GM19395 (cell line): Measurements from ENCODE around the gene IDE.
"Not testable (repeated sequence)": the region's sequence is repeated elsewhere in the genome, so short reads cannot be mapped to it uniquely, and the experiment has no call there.

Source experiments
- ATAC-seq: cut with Tn5 transposase; IDR thresholded peaks from one replicate; pipeline ENCODE4 v1.9.1; 2021; ENCODE audit warnings: mild to moderate bottlenecking, moderate library complexity; ENCODE audit not compliant: unreplicated experiment

The IDE gene

GRCh38 chr10:92420546-92421275 lies 153.2 kb downstream of the IDE start:
- ATAC-seq = no peak

DNA sequence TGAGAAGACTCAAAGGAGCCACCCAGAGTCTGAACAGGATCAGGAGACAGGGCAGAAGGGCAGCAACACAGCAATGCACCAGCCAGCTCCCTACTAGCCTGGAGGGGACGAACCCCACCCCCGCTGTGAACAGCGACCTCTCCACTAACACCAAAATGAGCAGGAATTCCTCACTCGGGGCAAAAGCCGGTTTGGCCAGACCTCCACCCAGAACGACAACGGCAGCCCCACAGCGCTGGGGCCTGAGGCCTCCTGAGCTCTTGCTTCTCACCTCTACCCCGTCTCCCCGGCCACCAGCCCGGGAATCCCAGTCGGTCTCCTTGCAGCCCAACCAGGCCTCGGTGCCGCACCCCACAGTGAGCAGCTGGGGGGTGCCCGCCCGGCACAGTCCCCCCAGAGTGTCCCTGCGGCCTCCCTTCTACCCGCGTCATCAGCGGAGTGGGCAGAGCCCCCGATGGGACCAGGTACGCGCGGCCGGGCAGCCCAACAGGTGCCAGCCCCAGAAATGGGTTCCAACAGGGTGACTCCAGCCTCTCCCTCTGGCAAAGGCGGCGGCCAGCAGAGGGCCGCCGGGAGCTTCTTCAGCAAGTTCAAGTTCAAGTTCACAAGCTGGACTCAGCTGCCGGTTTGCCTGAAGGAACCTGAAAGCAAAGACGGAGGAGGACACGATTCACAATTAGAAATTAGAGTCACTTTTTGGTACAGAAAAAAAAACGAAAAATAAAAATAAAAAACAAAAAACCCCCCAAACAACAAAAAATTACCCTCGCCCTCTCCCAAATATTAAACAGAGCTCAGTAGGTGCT lies 153.9 kb downstream of the IDE start:
- no peak for ATAC-seq

DNA sequence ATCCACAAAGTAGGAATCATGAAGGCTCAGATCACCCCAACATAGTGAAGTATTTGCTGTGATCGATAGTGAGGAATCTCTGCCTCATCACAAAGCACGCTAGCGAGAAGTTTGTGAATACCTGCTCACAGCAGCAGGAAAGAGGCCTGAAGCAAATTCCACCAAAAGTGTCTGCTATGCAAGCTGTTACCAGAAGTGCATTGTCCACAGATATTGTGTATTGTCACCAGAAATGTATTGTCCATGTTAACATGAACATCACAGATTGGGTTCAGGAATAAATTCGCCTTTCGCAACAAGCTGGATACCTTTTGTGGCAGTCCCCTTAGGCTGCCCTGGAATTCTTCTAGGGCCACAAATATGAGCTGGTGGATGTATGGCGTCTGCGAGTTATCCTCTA lies 155.0 kb downstream of the IDE start:
- ATAC-seq = no peak

DNA sequence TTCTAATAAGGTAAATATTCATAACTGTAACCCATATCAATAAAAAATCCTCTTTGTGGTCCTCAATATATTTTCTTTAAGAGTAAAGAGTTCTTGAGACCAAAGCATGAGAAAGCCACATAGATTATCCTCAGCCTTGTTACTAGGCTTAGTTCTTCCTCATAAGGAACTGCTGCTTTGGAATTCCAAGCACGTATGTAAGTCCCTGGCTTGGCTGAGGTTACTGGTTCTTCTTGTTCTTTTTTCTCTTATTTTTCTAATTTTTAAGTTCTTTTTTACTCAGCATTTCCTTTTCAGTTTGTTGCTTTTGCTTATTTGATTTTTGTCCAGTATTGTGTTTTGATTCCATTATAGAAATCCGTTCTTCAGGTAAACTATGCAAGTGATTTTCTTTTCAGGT lies 155.7 kb downstream of the IDE start:
- ATAC-seq = no peak

- no peak for ATAC-seq
Observed at GRCh38 chr10:92413519-92413918, 160.4 kb downstream of the IDE start.

- no peak for ATAC-seq
Observed at GRCh38 chr10:92413011-92413410, 160.9 kb downstream of the IDE start.

DNA sequence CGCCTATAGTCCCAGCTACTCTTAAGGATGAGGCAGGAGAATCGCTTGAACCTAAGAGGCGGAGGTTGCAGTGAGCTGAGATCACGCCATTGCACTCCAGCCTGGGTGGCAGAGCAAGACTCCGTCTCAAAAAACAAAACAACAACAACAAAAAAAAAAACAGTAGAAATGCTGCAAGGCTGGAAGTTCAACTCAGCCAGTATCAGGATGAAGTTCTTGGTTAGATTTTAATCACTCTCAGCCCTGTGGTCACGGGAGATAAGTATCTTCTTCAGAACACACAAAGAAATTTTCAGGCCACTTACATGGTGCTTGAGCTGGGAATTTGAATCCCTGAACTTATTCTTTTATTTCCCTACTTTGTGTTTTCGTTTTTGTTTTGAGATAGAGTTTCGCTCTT lies 162.5 kb downstream of the IDE start:
- ATAC-seq = no peak

DNA sequence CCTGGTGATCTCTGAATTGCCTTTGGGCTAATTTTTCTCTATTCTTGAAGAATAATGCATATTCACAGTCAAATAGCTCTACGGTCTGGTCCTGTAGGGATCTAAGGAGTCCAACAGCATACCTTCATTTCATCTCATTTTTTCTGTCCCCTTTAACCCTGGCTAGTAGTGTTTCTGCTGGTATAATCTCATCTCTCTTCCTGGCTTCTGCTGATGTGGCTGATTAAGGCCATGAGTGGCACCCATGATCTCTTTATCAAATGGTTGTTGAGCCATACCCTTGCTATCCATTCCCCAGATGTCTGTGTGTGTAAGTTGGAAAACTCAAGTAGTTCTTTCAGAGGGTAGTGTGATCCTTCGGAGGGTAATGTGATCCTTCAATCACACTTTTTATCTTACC lies 163.4 kb downstream of the IDE start:
- ATAC-seq = no peak

- no peak for ATAC-seq
Observed at GRCh38 chr10:92408017-92408361, 165.9 kb downstream of the IDE start.

DNA sequence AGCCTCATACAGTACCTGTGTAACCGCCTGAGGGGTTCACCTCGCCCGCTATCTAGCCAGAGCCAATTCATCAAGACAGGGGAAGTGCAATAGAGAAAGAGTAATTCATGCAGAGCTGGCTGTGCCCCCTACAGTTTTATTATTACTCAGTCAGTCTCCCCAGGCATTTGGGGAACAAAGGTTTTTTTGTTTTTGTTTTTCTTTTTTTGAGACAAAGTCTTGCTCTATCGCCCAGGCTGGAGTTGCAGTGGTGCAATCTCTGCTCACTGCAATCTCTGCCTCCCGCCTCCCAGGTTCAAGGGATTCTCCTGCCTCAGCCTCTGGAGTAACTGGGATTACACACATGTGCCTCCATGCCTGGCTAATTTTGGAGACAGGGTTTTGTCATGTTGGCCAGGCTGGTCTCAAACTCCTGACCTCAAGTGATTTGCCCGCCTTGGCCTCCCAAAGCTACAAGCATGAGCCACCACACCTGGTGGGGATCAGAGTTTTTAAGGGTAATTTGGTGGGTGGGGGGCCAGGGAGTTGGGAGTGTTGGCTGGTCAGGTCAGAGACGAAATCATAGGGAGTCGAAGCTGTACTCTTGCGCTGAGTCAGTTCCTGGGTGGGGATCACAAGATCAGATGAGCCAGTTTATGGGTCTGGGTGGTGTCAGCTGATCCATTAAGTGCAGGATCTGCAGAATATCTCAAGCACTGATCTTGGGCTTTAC lies 166.4 kb downstream of the IDE start:
- ATAC-seq = no peak

DNA sequence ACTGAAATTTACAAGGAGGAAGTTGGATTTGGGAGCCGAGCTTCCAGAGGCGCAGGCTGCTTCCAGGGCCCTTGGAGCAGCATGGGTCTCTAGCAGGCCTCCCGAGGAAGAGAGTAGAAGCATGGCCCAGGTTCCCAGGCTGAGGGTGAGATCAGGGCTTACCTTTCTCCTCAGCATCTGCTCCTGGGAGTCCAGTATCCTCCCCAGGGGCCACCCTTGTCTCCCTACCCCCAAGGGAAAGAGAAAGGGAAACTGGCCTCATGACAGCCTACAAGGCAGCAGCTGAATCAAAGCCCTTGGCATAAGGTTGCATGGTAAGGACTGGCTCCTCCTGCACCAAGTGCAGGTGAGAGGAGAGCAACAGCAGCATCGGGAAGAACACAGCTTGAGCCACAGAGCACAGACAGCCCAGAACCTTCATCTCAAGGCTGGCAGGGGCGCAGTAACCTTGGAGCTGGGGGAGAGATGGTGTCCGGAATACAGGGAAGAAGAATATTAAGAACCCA lies 168.4 kb downstream of the IDE start:
- no peak for ATAC-seq

GRCh38 chr10:92404612-92405418 lies 169.1 kb downstream of the IDE start:
- no peak for ATAC-seq

- not testable (repeated sequence) for ATAC-seq
Observed at GRCh38 chr10:92402234-92402633, 171.7 kb downstream of the IDE start.
